GM23338 (cell line): Measurements from ENCODE around the gene TBC1D7. TPM values are rescaled to one million over a fixed set of nuclear protein-coding genes. Genes with fewer than 3 reads are reported as not detected.

Experiments
- ATAC-seq: fragments of 200-7000 bp; cut with Tn5 transposase; 3 replicates; pipeline ENCODE4 v1.9.1; 2020
- DNase-seq: peaks from one replicate; pipeline ENCODE4 v3.0.0-alpha.2; 2015; ENCODE audit warnings: low spot score
- H2AFZ ChIP-seq: fragments of 200-600 bp; sonication (generic); 2 replicates; pipeline ENCODE4 v1.8.0; 2016; ENCODE audit warnings: antibody characterized with exemption, mild to moderate bottlenecking, moderate library complexity
- H3F3A ChIP-seq: fragments of 200-600 bp; sonication (generic); replicated peaks from 2 replicates; pipeline ENCODE4 v1.8.0; 2017; ENCODE audit warnings: antibody characterized with exemption, mixed run types, low read depth
- H3K27ac ChIP-seq: fragments of 200-600 bp; sonication (generic); 2 replicates; pipeline ENCODE4 v1.6.1; 2016; ENCODE audit warnings: low read depth
- H3K27me3 ChIP-seq: fragments of 200-600 bp; sonication (generic); 2 replicates; pipeline ENCODE4 v1.8.0; 2016; ENCODE audit warnings: mild to moderate bottlenecking, mixed run types, moderate library complexity; ENCODE audit not compliant: insufficient read depth
- H3K36me3 ChIP-seq: fragments of 200-600 bp; sonication (generic); 2 replicates; pipeline ENCODE4 v1.8.0; 2016; ENCODE audit warnings: mild to moderate bottlenecking; ENCODE audit not compliant: insufficient read depth
- H3K4me1 ChIP-seq: fragments of 200-600 bp; sonication (generic); 2 replicates; pipeline ENCODE4 v1.8.0; 2016; ENCODE audit warnings: mild to moderate bottlenecking, moderate library complexity; ENCODE audit not compliant: insufficient read depth
- H3K4me2 ChIP-seq: fragments of 200-600 bp; sonication (generic); 2 replicates; pipeline ENCODE4 v1.7.1; 2017; ENCODE audit warnings: mixed run types
- H3K4me3 ChIP-seq: fragments of 200-600 bp; sonication (generic); 2 replicates; pipeline ENCODE4 v1.6.1; 2016; ENCODE audit warnings: mixed run types
- H3K79me2 ChIP-seq: fragments of 200-600 bp; sonication (generic); replicated peaks from 2 replicates; pipeline ENCODE4 v1.8.0; 2017; ENCODE audit warnings: mild to moderate bottlenecking; ENCODE audit not compliant: insufficient read depth
- H3K9me2 ChIP-seq: fragments of 200-600 bp; sonication (generic); 2 replicates; pipeline ENCODE4 v1.8.0; 2017; ENCODE audit not compliant: insufficient read depth
- H4K20me1 ChIP-seq: fragments of 200-600 bp; sonication (generic); replicated peaks from 2 replicates; pipeline ENCODE4 v1.8.0; 2017; ENCODE audit warnings: mild to moderate bottlenecking; ENCODE audit not compliant: insufficient read depth
- H3K27ac Mint-ChIP-seq: 2 replicates; pipeline ENCODE4 v1.8.0; 2020; ENCODE audit warnings: inconsistent platforms, mild to moderate bottlenecking, moderate library complexity, mixed read lengths
- H3K27me3 Mint-ChIP-seq: 3 replicates; pipeline ENCODE4 v1.8.0; 2022; ENCODE audit warnings: low read depth, mild to moderate bottlenecking, moderate library complexity, mixed read lengths, inconsistent platforms; ENCODE audit not compliant: insufficient read depth, poor library complexity
- H3K36me3 Mint-ChIP-seq: 3 replicates; pipeline ENCODE4 v1.8.0; 2021; ENCODE audit warnings: low read depth, mild to moderate bottlenecking, inconsistent platforms, moderate library complexity, mixed read lengths
- H3K4me1 Mint-ChIP-seq: 3 replicates; pipeline ENCODE4 v1.8.0; 2020; ENCODE audit warnings: mild to moderate bottlenecking, inconsistent platforms, mixed read lengths
- H3K4me3 Mint-ChIP-seq: 3 replicates; pipeline ENCODE4 v1.8.0; 2021; ENCODE audit warnings: moderate library complexity, mild to moderate bottlenecking, inconsistent platforms, mixed read lengths
- H3K9me3 Mint-ChIP-seq: 3 replicates; pipeline ENCODE4 v1.8.0; 2020; ENCODE audit warnings: moderate library complexity, mild to moderate bottlenecking, inconsistent platforms, mixed read lengths
- CREB1 ChIP-seq: fragments of 250-450 bp; sonication (Bioruptor Pico); IDR thresholded peaks from 2 replicates; pipeline ENCODE4 v1.5.0; 2020; ENCODE audit warnings: low read depth, mild to moderate bottlenecking, moderate library complexity
- CTCF ChIP-seq, 2 experiments: fragments of 200-600 bp in 1 of 2; sonication (generic) in 1 of 2; conservative IDR thresholded peaks; 2 replicates each; pipeline versions ENCODE4 v1.5.1 to v1.6.1; 2016 to 2017; ENCODE audit warnings: antibody characterized with exemption in 2 of 2, low read depth in 2 of 2, mild to moderate bottlenecking in 2 of 2, moderate library complexity in 1 of 2
- ETS1 ChIP-seq: IDR thresholded peaks from 2 replicates; pipeline ENCODE4 v1.6.1; 2016; ENCODE audit warnings: antibody characterized with exemption
- EZH2 ChIP-seq: fragments of 200-600 bp; sonication (generic); IDR thresholded peaks from one replicate; pipeline ENCODE4 v1.8.0; 2017; ENCODE audit warnings: antibody characterized with exemption, mild to moderate bottlenecking, low read depth; ENCODE audit not compliant: unreplicated experiment
- EZH2phosphoT487 ChIP-seq: fragments of 200-600 bp; sonication (generic); IDR thresholded peaks from one replicate; pipeline ENCODE4 v1.8.1; 2018; ENCODE audit warnings: antibody characterized with exemption; ENCODE audit not compliant: unreplicated experiment
- JUNB ChIP-seq: IDR thresholded peaks from one replicate; pipeline ENCODE4 v1.6.1; 2016; ENCODE audit warnings: antibody characterized with exemption; ENCODE audit not compliant: unreplicated experiment
- NANOG ChIP-seq: IDR thresholded peaks from 2 replicates; pipeline ENCODE4 v1.6.1; 2016; ENCODE audit warnings: antibody characterized with exemption, borderline replicate concordance
- POLR2AphosphoS5 ChIP-seq: IDR thresholded peaks from 2 replicates; pipeline ENCODE4 v1.6.1; 2016; ENCODE audit warnings: antibody characterized with exemption, low read depth
- REST ChIP-seq: IDR thresholded peaks from one replicate; pipeline ENCODE4 v1.6.1; 2018; ENCODE audit warnings: antibody characterized with exemption; ENCODE audit not compliant: unreplicated experiment
- STAT1 ChIP-seq: IDR thresholded peaks from one replicate; pipeline ENCODE4 v1.6.1; 2016; ENCODE audit warnings: antibody characterized with exemption; ENCODE audit not compliant: unreplicated experiment
- ZNF114 ChIP-seq: fragments of 250-450 bp; sonication (Bioruptor Pico); IDR thresholded peaks from 2 replicates; pipeline ENCODE4 v1.5.0; 2020; ENCODE audit warnings: mild to moderate bottlenecking, moderate library complexity
- ZNF331 ChIP-seq: fragments of 250-450 bp; sonication (Bioruptor Pico); IDR thresholded peaks from 2 replicates; pipeline ENCODE4 v1.5.0; 2020; ENCODE audit warnings: low read depth, mild to moderate bottlenecking, moderate library complexity
- polyA plus RNA-seq: library from polyadenylated mRNA; unstranded; fragments of >200 nt; fragmentation: Nextera tagmentation; extraction: Ambion mirVana; gene quantifications from 2 replicates; pipeline ENCODE4 v1.2.1, GENCODE V29; 2016
- total RNA-seq: library from RNA; depleted of rRNA; stranded (reverse); fragments of >200 nt; shearing (Covaris generic); gene quantifications from 2 replicates; pipeline ENCODE4 v1.2.3, GENCODE V29; 2014

TBC1D7 gene
- total and polyA plus RNA-seq, 2 experiments from 2014 or later, result 62.0 to 70.4 TPM

- TF ChIP-seq EZH2phosphoT487 (no peak), ZNF114 (CRISPR knock-in tag) (no peak), ZNF331 (no peak)
Observed at GRCh38 chr6:13303668-13304017, 24.7 kb downstream of the TBC1D7 start (continued).

GRCh38 chr6:13302751-13303667, 25.3 kb downstream of the TBC1D7 start:
- Mint-ChIP-seq H3K36me3 (peaks cover 62% of the 10 kb centered on the region), H3K4me1 (no peaks in the 10 kb centered on the region), H3K27me3 (peaks cover 4% of the 10 kb centered on the region), H3K27ac (no peak overlapping the region; the same call in 1 of the 2 replicates), H3K9me3 (no peaks in the 10 kb centered on the region), H3K4me3 (no peak overlapping the region)
- Histone ChIP-seq H3F3A (no peaks in the 10 kb centered on the region), H3K4me1 (no peaks in the 10 kb centered on the region), H3K27ac (no peak overlapping the region), H4K20me1 (0 out of 2 replicates have a peak, but pooled peaks cover 5% of the 10 kb centered on the region), H3K27me3 (no peaks in the 10 kb centered on the region), H3K4me2 (no peak overlapping the region), H3K4me3 (no peak overlapping the region), H2AFZ (no peak overlapping the region), H3K79me2 (no peaks in the 10 kb centered on the region; the same call in 1 of the 2 replicates), H3K9me2 (no peaks in the 10 kb centered on the region), H3K36me3 (peaks cover 33% of the 10 kb centered on the region)
- TF ChIP-seq JUNB (no peak), ZNF114 (CRISPR knock-in tag) (no peak)
- ATAC-seq, result no peak
- no peak for DNase-seq

- Histone ChIP-seq H3K4me3 (no peak overlapping the region), H3K36me3 (peaks cover 26% of the 10 kb centered on the region), H3K4me1 (no peaks in the 10 kb centered on the region), H3K9me2 (no peaks in the 10 kb centered on the region), H3F3A (no peaks in the 10 kb centered on the region), H3K27me3 (no peaks in the 10 kb centered on the region), H3K4me2 (no peak overlapping the region), H2AFZ (no peak overlapping the region), H3K27ac (no peak overlapping the region), H4K20me1 (0 out of 2 replicates have a peak, but pooled peaks cover 5% of the 10 kb centered on the region), H3K79me2 (no peaks in the 10 kb centered on the region; the same call in 1 of the 2 replicates)
- DNase-seq (no peak), ATAC-seq (no peak)
- no peaks in the 10 kb centered on the region for H3K4me1 Mint-ChIP-seq
- peaks cover 4% of the 10 kb centered on the region for H3K27me3 Mint-ChIP-seq
- H3K4me3 Mint-ChIP-seq, result no peak overlapping the region
- H3K9me3 Mint-ChIP-seq, result no peaks in the 10 kb centered on the region
- no peak overlapping the region; the same call in 1 of the 2 replicates for H3K27ac Mint-ChIP-seq
- H3K36me3 Mint-ChIP-seq, result peaks cover 59% of the 10 kb centered on the region
- no peak for TF ChIP-seq EZH2
- no peak for TF ChIP-seq CREB1 (CRISPR knock-in tag)
- no peak for TF ChIP-seq ZNF114 (CRISPR knock-in tag)
- no peak for TF ChIP-seq ETS1
- TF ChIP-seq NANOG, result no peak
- TF ChIP-seq STAT1, result no peak
- TF ChIP-seq REST, result no peak
- no peak for TF ChIP-seq POLR2AphosphoS5
- no peak for TF ChIP-seq CTCF (conservative IDR thresholded peaks at IDR 0.05; ENCODE audit: low read depth in 2 of 2)
- no peak for TF ChIP-seq EZH2phosphoT487
Observed at GRCh38 chr6:13302291-13302690, 26.0 kb downstream of the TBC1D7 start.
